ENCODE results near the gene TNXB.

- TF ChIP-seq POLR2A (IDR thresholded peaks at IDR 0.05): no peak
- TF ChIP-seq CTCF (IDR thresholded peaks at IDR 0.05): no peak
Observed at GRCh38 chr6:32096394-32097258, 12.5 kb downstream of the TNXB start.
